HepG2 (cell line): Measurements from ENCODE around the gene PIAS1. TPM values are rescaled to one million over a fixed set of nuclear protein-coding genes. Genes with fewer than 3 reads are reported as not detected.

Experiments
- ATAC-seq: fragments of 200-7000 bp; cut with Tn5 transposase; 3 replicates; pipeline ENCODE4 v1.9.1; 2020; ENCODE audit warnings: mild to moderate bottlenecking, moderate library complexity
- BruUV-seq: library from RNA; stranded (reverse); fragments of 400-500 nt; replicated peaks from 2 replicates; lab custom pipeline; 2021; lab: Mats Ljungman, UMichigan
- CTCF ChIA-PET: fragments of 300-600 bp; formaldehyde crosslinking; extraction: SDS; loops from one replicate; lab custom pipeline; 2021; ENCODE audit warnings: low total read pairs, inconsistent platforms, low intra/inter-chr PET ratio; lab: Yijun Ruan, JAX
- POLR2A ChIA-PET: fragments of 350-600 bp; sonication (Branson Sonifier 250); formaldehyde crosslinking; loops from one replicate; lab custom pipeline; 2020; ENCODE audit warnings: antibody characterized with exemption, inconsistent platforms; lab: Yijun Ruan, JAX
- DNase-seq: peaks from one replicate; pipeline ENCODE4 v3.0.0-alpha.2; 2015; ENCODE audit warnings: low spot score
- FAIRE-seq: peaks from 3 replicates; lab custom pipeline; 2011; peaks lifted over from hg19 to GRCh38; lab: Jason Lieb, UNC
- H2AFZ ChIP-seq: one replicate; pipeline ENCODE4 v1.6.1; 2011; ENCODE audit warnings: low read length, inconsistent platforms
- H3K27ac ChIP-seq: fragments of 300-600 bp; 3 replicates; pipeline ENCODE4 v1.8.0; 2011; ENCODE audit warnings: mixed run types, mild to moderate bottlenecking, mixed read lengths, low read length, inconsistent platforms; ENCODE audit not compliant: insufficient read depth; ENCODE audit errors: extremely low read length
- H3K27me3 ChIP-seq, 2 experiments: fragments of 200-600 bp in 1 of 2; 2 replicates in 1 of 2; 3 replicates in 1 of 2; pipeline versions ENCODE4 v1.6.0 to v1.8.0; 2011; ENCODE audit warnings: low read length in 2 of 2, mild to moderate bottlenecking in 2 of 2, moderate library complexity in 2 of 2, inconsistent platforms in 1 of 2; ENCODE audit not compliant: insufficient read depth in 2 of 2, control insufficient read depth in 1 of 2
- H3K36me3 ChIP-seq, 2 experiments: fragments of 200-600 bp in 1 of 2; replicated peaks in 1 of 2; 2 replicates in 1 of 2; 3 replicates in 1 of 2; pipeline versions ENCODE4 v1.5.1 to v1.8.0; 2011; ENCODE audit warnings: low read length in 2 of 2, inconsistent platforms in 1 of 2; ENCODE audit not compliant: insufficient read depth in 2 of 2, control insufficient read depth in 1 of 2
- H3K4me1 ChIP-seq: 2 replicates; pipeline ENCODE4 v1.5.1; 2012; ENCODE audit warnings: low read length, inconsistent platforms; ENCODE audit not compliant: insufficient read depth
- H3K4me2 ChIP-seq: 2 replicates; pipeline ENCODE4 v1.6.0; 2011; ENCODE audit warnings: low read depth, low read length, inconsistent platforms
- H3K4me3 ChIP-seq, 3 experiments: fragments of 200-600 bp in 1 of 3; sonication (generic), shearing (Covaris generic) in 1 of 3; replicated peaks in 1 of 3; 2 replicates each; pipeline ENCODE4 v1.5.1; 2011 to 2016; ENCODE audit warnings: low read length in 3 of 3, inconsistent platforms in 2 of 3, low read depth in 2 of 3, mild to moderate bottlenecking in 2 of 3, control low read depth in 1 of 3, mixed read lengths in 1 of 3; ENCODE audit not compliant: insufficient read depth in 1 of 3
- H3K79me2 ChIP-seq: one replicate; pipeline ENCODE4 v1.6.1; 2011; ENCODE audit warnings: low read length, inconsistent platforms; ENCODE audit not compliant: insufficient read depth
- H3K9ac ChIP-seq: 2 replicates; pipeline ENCODE4 v1.6.0; 2011; ENCODE audit warnings: mild to moderate bottlenecking, low read depth, low read length, inconsistent platforms; ENCODE audit not compliant: insufficient read depth
- H3K9me3 ChIP-seq: 2 replicates; pipeline ENCODE4 v1.5.1; 2012; ENCODE audit warnings: mild to moderate bottlenecking, low read length
- H4K20me1 ChIP-seq: 2 replicates; pipeline ENCODE4 v1.6.0; 2011; ENCODE audit warnings: inconsistent platforms, mild to moderate bottlenecking, low read length, moderate library complexity; ENCODE audit not compliant: insufficient read depth
- CCAR2 ChIP-seq: fragments of 200-400 bp; formaldehyde crosslinking; optimal IDR thresholded peaks from 2 replicates; pipeline ENCODE3; 2018; ENCODE audit warnings: low read depth, mild to moderate bottlenecking, low read length, moderate library complexity
- HIVEP1 ChIP-seq: sonication (generic); formaldehyde crosslinking; IDR thresholded peaks from 2 replicates; pipeline ENCODE4 v1.4.0; 2020; ENCODE audit warnings: mild to moderate bottlenecking, missing genetic modification reagents
- HNF4A ChIP-seq: sonication (generic); formaldehyde crosslinking; IDR thresholded peaks from 2 replicates; pipeline ENCODE4 v1.4.0; 2020; ENCODE audit warnings: missing genetic modification reagents
- MIER3 ChIP-seq: IDR thresholded peaks from 2 replicates; pipeline ENCODE4 v1.6.1; 2016; ENCODE audit warnings: missing compliant biosample characterization, borderline replicate concordance
- PHF21A ChIP-seq: sonication (generic); formaldehyde crosslinking; IDR thresholded peaks from 2 replicates; pipeline ENCODE4 v1.5.0; 2020; ENCODE audit warnings: mild to moderate bottlenecking, missing genetic modification reagents
- PHF5A ChIP-seq: IDR thresholded peaks from one replicate; pipeline ENCODE4 v1.6.1; 2018; ENCODE audit warnings: low read depth, missing genetic modification reagents; ENCODE audit not compliant: unreplicated experiment
- ZC3H4 ChIP-seq: sonication (generic); formaldehyde crosslinking; IDR thresholded peaks from 2 replicates; pipeline ENCODE4 v1.4.0; 2020; ENCODE audit warnings: missing genetic modification reagents, borderline replicate concordance
- ZEB1 ChIP-seq: IDR thresholded peaks from 2 replicates; pipeline ENCODE4 v1.6.1; 2012; ENCODE audit warnings: mild to moderate bottlenecking, low read depth, inconsistent platforms; ENCODE audit not compliant: insufficient replicate concordance
- ZFP36 ChIP-seq: fragments of 150-350 bp; IDR thresholded peaks from 2 replicates; pipeline ENCODE4 v1.6.1; 2018; ENCODE audit warnings: borderline replicate concordance, low read length, low read depth; ENCODE audit not compliant: partially characterized antibody
- ZNF383 ChIP-seq: sonication (generic); formaldehyde crosslinking; IDR thresholded peaks from 2 replicates; pipeline ENCODE4 v1.4.0; 2020; ENCODE audit warnings: missing genetic modification reagents, mild to moderate bottlenecking, borderline replicate concordance
- in situ Hi-C: cut with HindIII; loops from 2 replicates; pipeline ENCODE4 v1.10.0; 2017; ENCODE audit warnings: low pct_unique_long_range_greater_than_20kb; ENCODE audit not compliant: extremely low pct_ligation_motif_present
- intact Hi-C: fragments of 100-400 bp; cut with micrococcal nuclease; formaldehyde crosslinking; loops from one replicate; pipeline ENCODE4 v1.10.0; 2022; ENCODE audit not compliant: unreplicated experiment
- polyA plus RNA-seq, 8 experiments: library from polyadenylated mRNA; depleted of rRNA in 3 of 8; stranded (reverse) in 7 of 8; unstranded in 1 of 8; fragments of >200 nt; fragmentation: Illumina TruSeq in 4 of 8; extraction: Trizol in 4 of 8; gene quantifications; 2 replicates each; pipeline versions ENCODE4 v1.2.1 to v1.2.3, GENCODE V29; 2011 to 2016; ENCODE audit warnings: low read depth in 4 of 8, missing spikeins in 1 of 8, mixed read lengths in 1 of 8; ENCODE audit not compliant: insufficient read depth in 1 of 8
- total RNA-seq, 5 experiments: library from RNA; depleted of rRNA; stranded (reverse); fragments of >200 nt; fragmentation: Illumina TruSeq; extraction: Trizol; gene quantifications; 2 replicates each; pipeline ENCODE4 v1.2.3, GENCODE V29; 2016; ENCODE audit warnings: low read depth in 1 of 5
- TF ChIP-seq, protein P1 (sequence below), 2 experiments: sonication (generic) in 1 of 2; formaldehyde crosslinking in 1 of 2; IDR thresholded peaks; 2 replicates each; pipeline versions ENCODE4 v1.6.1 to v1.9.0; 2014 to 2022; ENCODE audit warnings: antibody characterized with exemption in 1 of 2, borderline replicate concordance in 1 of 2, inconsistent platforms in 1 of 2, low read depth in 1 of 2, missing genetic modification reagents in 1 of 2
- TF ChIP-seq, protein P2 (sequence below): sonication (generic); formaldehyde crosslinking; IDR thresholded peaks from 2 replicates; pipeline ENCODE4 v1.5.0; 2020; ENCODE audit warnings: missing genetic modification reagents, mild to moderate bottlenecking, borderline replicate concordance
- TF ChIP-seq, protein P3 (sequence below): sonication (generic); formaldehyde crosslinking; IDR thresholded peaks from 2 replicates; pipeline ENCODE4 v1.8.0; 2022; ENCODE audit warnings: mild to moderate bottlenecking, missing genetic modification reagents, moderate library complexity
- TF ChIP-seq, protein P4 (sequence below): sonication (generic); formaldehyde crosslinking; IDR thresholded peaks from 2 replicates; pipeline ENCODE4 v1.4.0; 2020; ENCODE audit warnings: mild to moderate bottlenecking, missing genetic modification reagents

PIAS1 gene
- total and polyA plus RNA-seq, 2 of the 13 experiments (the other 11 are each of a cell fraction or from before 2014, with no cell fraction given), result 20.7 to 33.7 TPM

DNA sequence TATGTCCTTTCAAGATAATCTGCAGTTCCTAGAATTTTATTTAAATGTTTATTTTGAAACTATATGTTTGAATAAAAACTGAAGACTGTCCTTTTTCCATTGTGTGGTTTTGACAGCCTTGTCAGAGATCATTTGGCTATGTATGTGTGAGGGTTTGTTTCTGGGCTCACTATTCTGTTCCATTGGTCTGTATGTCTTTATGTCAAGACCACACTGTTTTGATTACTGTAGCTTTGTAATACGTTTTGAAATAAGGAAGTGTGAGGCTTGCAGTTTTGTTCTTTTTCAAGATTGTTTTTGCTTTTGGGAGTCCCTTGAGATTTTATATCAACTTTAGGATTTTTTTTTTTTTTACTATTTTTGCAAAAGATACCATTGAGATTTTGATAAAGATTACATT is 42.0 kb downstream of the PIAS1 start (continued):
- TF ChIP-seq, protein P1, sequence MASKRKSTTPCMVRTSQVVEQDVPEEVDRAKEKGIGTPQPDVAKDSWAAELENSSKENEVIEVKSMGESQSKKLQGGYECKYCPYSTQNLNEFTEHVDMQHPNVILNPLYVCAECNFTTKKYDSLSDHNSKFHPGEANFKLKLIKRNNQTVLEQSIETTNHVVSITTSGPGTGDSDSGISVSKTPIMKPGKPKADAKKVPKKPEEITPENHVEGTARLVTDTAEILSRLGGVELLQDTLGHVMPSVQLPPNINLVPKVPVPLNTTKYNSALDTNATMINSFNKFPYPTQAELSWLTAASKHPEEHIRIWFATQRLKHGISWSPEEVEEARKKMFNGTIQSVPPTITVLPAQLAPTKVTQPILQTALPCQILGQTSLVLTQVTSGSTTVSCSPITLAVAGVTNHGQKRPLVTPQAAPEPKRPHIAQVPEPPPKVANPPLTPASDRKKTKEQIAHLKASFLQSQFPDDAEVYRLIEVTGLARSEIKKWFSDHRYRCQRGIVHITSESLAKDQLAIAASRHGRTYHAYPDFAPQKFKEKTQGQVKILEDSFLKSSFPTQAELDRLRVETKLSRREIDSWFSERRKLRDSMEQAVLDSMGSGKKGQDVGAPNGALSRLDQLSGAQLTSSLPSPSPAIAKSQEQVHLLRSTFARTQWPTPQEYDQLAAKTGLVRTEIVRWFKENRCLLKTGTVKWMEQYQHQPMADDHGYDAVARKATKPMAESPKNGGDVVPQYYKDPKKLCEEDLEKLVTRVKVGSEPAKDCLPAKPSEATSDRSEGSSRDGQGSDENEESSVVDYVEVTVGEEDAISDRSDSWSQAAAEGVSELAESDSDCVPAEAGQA (IDR thresholded peaks at IDR 0.05; ENCODE audit: low read depth), result no peak
- TF ChIP-seq, protein P1 (CRISPR knock-in tag; IDR thresholded peaks at IDR 0.05; ENCODE audit: borderline replicate concordance), result no peak

DNA sequence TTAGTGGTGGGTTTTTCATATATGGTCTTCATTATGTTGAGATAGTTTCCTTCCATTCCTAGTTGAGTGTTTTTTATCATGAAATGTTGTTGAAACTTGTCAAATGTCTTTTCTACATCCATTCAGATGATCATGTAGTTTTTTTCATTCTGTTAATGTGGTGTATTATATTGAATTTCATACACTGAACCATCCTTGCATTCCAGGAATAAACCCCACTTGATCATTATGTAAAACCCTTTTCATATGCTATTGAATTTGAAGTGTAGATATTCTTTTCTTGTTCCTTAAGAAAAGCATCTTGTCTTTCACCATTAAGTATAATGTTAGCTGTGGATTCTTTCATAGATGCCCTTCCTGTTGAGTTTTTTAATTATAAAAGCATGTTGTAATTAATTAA is 42.9 kb downstream of the PIAS1 start:
- H2AFZ ChIP-seq, result no peak overlapping the region
- H4K20me1 ChIP-seq, result no peaks in the 10 kb centered on the region; the same call in 1 of the 2 replicates
- POLR2A ChIA-PET, result no interaction called here
- ATAC-seq (no peak), FAIRE-seq (no peak), DNase-seq (no peak)
- intact Hi-C loops (no loop called here), in situ Hi-C loops (no loop called here)
- no peak overlapping the region for H3K4me3 ChIP-seq
- peaks cover 1 to 8% of the 10 kb centered on the region in 2 experiments; a peak in 2 of 5 replicates for H3K36me3 ChIP-seq
- CTCF ChIA-PET, result no interaction called here
- H3K9me3 ChIP-seq, result peaks cover 12% of the 10 kb centered on the region
- no peak for TF ChIP-seq PHF21A (CRISPR knock-in tag)
- TF ChIP-seq, protein P2, sequence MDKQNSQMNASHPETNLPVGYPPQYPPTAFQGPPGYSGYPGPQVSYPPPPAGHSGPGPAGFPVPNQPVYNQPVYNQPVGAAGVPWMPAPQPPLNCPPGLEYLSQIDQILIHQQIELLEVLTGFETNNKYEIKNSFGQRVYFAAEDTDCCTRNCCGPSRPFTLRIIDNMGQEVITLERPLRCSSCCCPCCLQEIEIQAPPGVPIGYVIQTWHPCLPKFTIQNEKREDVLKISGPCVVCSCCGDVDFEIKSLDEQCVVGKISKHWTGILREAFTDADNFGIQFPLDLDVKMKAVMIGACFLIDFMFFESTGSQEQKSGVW (CRISPR knock-in tag), result no peak
- no peak for TF ChIP-seq PHF5A (CRISPR knock-in tag)
- TF ChIP-seq, protein P3, sequence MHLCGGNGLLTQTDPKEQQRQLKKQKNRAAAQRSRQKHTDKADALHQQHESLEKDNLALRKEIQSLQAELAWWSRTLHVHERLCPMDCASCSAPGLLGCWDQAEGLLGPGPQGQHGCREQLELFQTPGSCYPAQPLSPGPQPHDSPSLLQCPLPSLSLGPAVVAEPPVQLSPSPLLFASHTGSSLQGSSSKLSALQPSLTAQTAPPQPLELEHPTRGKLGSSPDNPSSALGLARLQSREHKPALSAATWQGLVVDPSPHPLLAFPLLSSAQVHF (CRISPR knock-in tag), result no peak
- no peak for TF ChIP-seq ZC3H4 (CRISPR knock-in tag)
- TF ChIP-seq ZNF383 (CRISPR knock-in tag), result no peak
- no peak for TF ChIP-seq CCAR2
- TF ChIP-seq ZFP36, result no peak
- TF ChIP-seq, protein P4, sequence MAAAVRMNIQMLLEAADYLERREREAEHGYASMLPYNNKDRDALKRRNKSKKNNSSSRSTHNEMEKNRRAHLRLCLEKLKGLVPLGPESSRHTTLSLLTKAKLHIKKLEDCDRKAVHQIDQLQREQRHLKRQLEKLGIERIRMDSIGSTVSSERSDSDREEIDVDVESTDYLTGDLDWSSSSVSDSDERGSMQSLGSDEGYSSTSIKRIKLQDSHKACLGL (CRISPR knock-in tag), result no peak
- no peak for TF ChIP-seq HNF4A (CRISPR knock-in tag)
- TF ChIP-seq HIVEP1, result no peak
- no peak for TF ChIP-seq MIER3 (CRISPR knock-in tag)
- no peak for TF ChIP-seq ZEB1
- no peak overlapping the region for H3K4me2 ChIP-seq
- peaks cover 86% of the 10 kb centered on the region for H3K79me2 ChIP-seq
- no peaks in the 10 kb centered on the region; a peak in 1 of 5 replicates for H3K27me3 ChIP-seq
- peaks cover 11% of the 10 kb centered on the region for H3K4me1 ChIP-seq
- H3K27ac ChIP-seq, result no peak overlapping the region
- no TSS peak for BruUV-seq
- H3K9ac ChIP-seq, result no peak overlapping the region
